HCT116 (cell line): ENCODE results near the gene CHST11. TPM values are rescaled to one million over a fixed set of nuclear protein-coding genes. Genes with fewer than 3 reads are reported as not detected.

Experiments
- ATAC-seq: fragments of 200-7000 bp; cut with Tn5 transposase; 2 replicates; pipeline ENCODE4 v1.9.1; 2020; ENCODE audit warnings: mild to moderate bottlenecking, moderate library complexity
- BruUV-seq: library from RNA; stranded (reverse); fragments of 400-500 nt; replicated peaks from 2 replicates; lab custom pipeline; 2021; lab: Mats Ljungman, UMichigan
- CTCF ChIA-PET: fragments of 300-600 bp; sonication (Branson Sonifier 250); formaldehyde crosslinking; loops from one replicate; lab custom pipeline; 2021; ENCODE audit warnings: antibody characterized with exemption; lab: Charles Lee
- POLR2A ChIA-PET: fragments of 300-600, 350-600 bp; sonication (Branson Sonifier 250); formaldehyde crosslinking; loops from one replicate; lab custom pipeline; 2021; ENCODE audit warnings: antibody characterized with exemption; lab: Charles Lee
- RAD21 ChIA-PET, 2 experiments: fragments of 300-600 bp; sonication (Branson Sonifier 250); formaldehyde crosslinking; loops; one replicate each; lab custom pipeline; 2023; ENCODE audit warnings: low total read pairs in 2 of 2; ENCODE audit not compliant: uncharacterized antibody in 2 of 2, unreplicated experiment in 2 of 2, low non-redundant PET in 1 of 2; lab: Charles Lee
- DNase-seq: peaks from one replicate; pipeline ENCODE4 v3.0.0-alpha.2; 2010; ENCODE audit warnings: low read depth, low spot score
- H2AFZ ChIP-seq: fragments of 200-600 bp; shearing (Covaris generic), sonication (generic); 2 replicates; pipeline ENCODE4 v1.6.1; 2017; ENCODE audit warnings: low read depth, mixed run types, mixed read lengths, antibody characterized with exemption, low read length; ENCODE audit not compliant: poor library complexity, severe bottlenecking
- H3K27ac ChIP-seq: 2 replicates; pipeline ENCODE4 v1.5.1; 2012; ENCODE audit warnings: low read depth, low read length
- H3K27me3 ChIP-seq: fragments of 200-600 bp; sonication (generic); 2 replicates; pipeline ENCODE4 v1.6.1; 2016; ENCODE audit warnings: mixed run types, low read length, mixed read lengths; ENCODE audit not compliant: insufficient read depth
- H3K36me3 ChIP-seq, 2 experiments: fragments of 200-500 bp in 1 of 2; fragments of 200-600 bp in 1 of 2; sonication (Bioruptor generic) in 1 of 2; sonication (generic) in 1 of 2; 2 replicates each; pipeline versions ENCODE4 v1.5.1 to v1.6.1; 2014 to 2016; ENCODE audit warnings: low read length in 2 of 2, inconsistent platforms in 1 of 2, mixed read lengths in 1 of 2, mixed run types in 1 of 2; ENCODE audit not compliant: insufficient read depth in 2 of 2, control insufficient read depth in 1 of 2
- H3K4me1 ChIP-seq, 2 experiments: fragments of 200-600 bp in 1 of 2; sonication (generic) in 1 of 2; 2 replicates each; pipeline versions ENCODE4 v1.5.1 to v1.6.1; 2012 to 2017; ENCODE audit warnings: low read length in 2 of 2, inconsistent platforms in 1 of 2, mild to moderate bottlenecking in 1 of 2, mixed read lengths in 1 of 2, mixed run types in 1 of 2, moderate library complexity in 1 of 2; ENCODE audit not compliant: insufficient read depth in 2 of 2, control insufficient read depth in 1 of 2
- H3K4me2 ChIP-seq: fragments of 200-600 bp; sonication (generic); 2 replicates; pipeline ENCODE4 v1.6.1; 2017; ENCODE audit warnings: mixed run types, low read length, mixed read lengths
- H3K4me3 ChIP-seq, 2 experiments: fragments of 200-600 bp in 1 of 2; sonication (generic) in 1 of 2; replicated peaks in 1 of 2; 2 replicates each; pipeline ENCODE4 v1.5.1; 2011 to 2016; ENCODE audit warnings: low read length in 2 of 2, control low read depth in 1 of 2, low read depth in 1 of 2, mild to moderate bottlenecking in 1 of 2, mixed read lengths in 1 of 2, mixed run types in 1 of 2
- H3K79me2 ChIP-seq: fragments of 200-600 bp; sonication (generic); 2 replicates; pipeline ENCODE4 v1.6.1; 2017; ENCODE audit warnings: mild to moderate bottlenecking, mixed run types, low read length, moderate library complexity, mixed read lengths; ENCODE audit not compliant: insufficient read depth
- H3K9ac ChIP-seq: fragments of 200-600 bp; sonication (generic); 2 replicates; pipeline ENCODE4 v1.6.1; 2016; ENCODE audit warnings: low read length, mixed read lengths
- H3K9me2 ChIP-seq: fragments of 200-600 bp; sonication (generic), shearing (Covaris generic); 2 replicates; pipeline ENCODE4 v1.6.1; 2017; ENCODE audit warnings: mixed run types, mild to moderate bottlenecking, moderate library complexity; ENCODE audit not compliant: insufficient read depth
- H3K9me3 ChIP-seq, 2 experiments: fragments of 200-500 bp in 1 of 2; fragments of 200-600 bp in 1 of 2; sonication (Bioruptor generic) in 1 of 2; sonication (generic) in 1 of 2; 2 replicates each; pipeline ENCODE4 v1.6.1; 2014 to 2017; ENCODE audit warnings: low read length in 2 of 2, mixed read lengths in 2 of 2, inconsistent platforms in 1 of 2, low read depth in 1 of 2, mild to moderate bottlenecking in 1 of 2, mixed run types in 1 of 2, moderate library complexity in 1 of 2; ENCODE audit not compliant: control insufficient read depth in 1 of 2, insufficient read depth in 1 of 2
- H4K20me1 ChIP-seq: fragments of 200-600 bp; sonication (generic), shearing (Covaris generic); 2 replicates; pipeline ENCODE4 v1.6.1; 2017; ENCODE audit warnings: mixed run types, mild to moderate bottlenecking, moderate library complexity; ENCODE audit not compliant: insufficient read depth
- ATF3 ChIP-seq: IDR thresholded peaks from 2 replicates; pipeline ENCODE4 v1.6.1; 2012
- CEBPB ChIP-seq: IDR thresholded peaks from 2 replicates; pipeline ENCODE4 v1.6.1; 2012; ENCODE audit warnings: low read depth
- CTCF ChIP-seq, 3 experiments: fragments of 200-600 bp in 1 of 3; sonication (generic) in 1 of 3; IDR thresholded peaks in 2 of 3; conservative IDR thresholded peaks in 1 of 3; 2 replicates each; pipeline ENCODE4 v1.5.1; 2012 to 2017; ENCODE audit warnings: low read depth in 2 of 3, low read length in 2 of 3, antibody characterized with exemption in 1 of 3, borderline replicate concordance in 1 of 3, control low read depth in 1 of 3, mild to moderate bottlenecking in 1 of 3, mixed read lengths in 1 of 3, mixed run types in 1 of 3, moderate library complexity in 1 of 3; ENCODE audit not compliant: insufficient read depth in 1 of 3
- EGR1 ChIP-seq: IDR thresholded peaks from 2 replicates; pipeline ENCODE4 v1.6.1; 2012; ENCODE audit warnings: low read depth
- EZH2phosphoT487 ChIP-seq: fragments of 200-600 bp; IDR thresholded peaks from 2 replicates; pipeline ENCODE4 v1.6.1; 2018; ENCODE audit warnings: antibody characterized with exemption, borderline replicate concordance
- FOSL1 ChIP-seq: IDR thresholded peaks from 2 replicates; pipeline ENCODE4 v1.6.1; 2012; ENCODE audit warnings: low read depth
- JUND ChIP-seq: IDR thresholded peaks from 2 replicates; pipeline ENCODE4 v1.6.1; 2012
- POLR2A ChIP-seq: IDR thresholded peaks from 2 replicates; pipeline ENCODE4 v1.7.0; 2011; ENCODE audit warnings: borderline replicate concordance; ENCODE audit not compliant: insufficient read depth, insufficient read length; ENCODE audit errors: extremely low read depth
- POLR2AphosphoS5 ChIP-seq: IDR thresholded peaks from 2 replicates; pipeline ENCODE4 v1.6.1; 2011; ENCODE audit warnings: mild to moderate bottlenecking, low read depth, low read length, moderate library complexity
- REST ChIP-seq: IDR thresholded peaks from 2 replicates; pipeline ENCODE4 v1.6.1; 2012; ENCODE audit warnings: low read depth
- intact Hi-C: fragments of 100-400 bp; cut with micrococcal nuclease; formaldehyde crosslinking; loops from 2 replicates; pipeline ENCODE4 v1.10.0; 2022
- total RNA-seq: library from RNA; stranded (reverse); gene quantifications from one replicate; pipeline ENCODE4 v1.2.1, GENCODE V29; 2021; ENCODE audit not compliant: unreplicated experiment

CHST11 gene
- total RNA-seq, 1 experiment from 2014 or later, result 10.1 TPM

GRCh38 chr12:104649217-104649824 lies 192.6 kb downstream of the CHST11 start (continued):
- TF ChIP-seq POLR2A (no peak), EGR1 (no peak)
- TF ChIP-seq, all 23 proteins: peak for 0

GRCh38 chr12:104649921-104650320 lies 193.2 kb downstream of the CHST11 start:
- H2AFZ ChIP-seq, result no peak overlapping the region
- H3K36me3 ChIP-seq, result no peaks in the 10 kb centered on the region
- TF ChIP-seq POLR2AphosphoS5 (no peak), FOSL1 (no peak), EZH2phosphoT487 (no peak)
- BruUV-seq, result no TSS peak
- no peak overlapping the region for H3K4me2 ChIP-seq
- ChIA-PET POLR2A (no interaction called here), RAD21 (no interaction called here), CTCF (no interaction called here)
- no peaks in the 10 kb centered on the region for H3K79me2 ChIP-seq
- no peaks in the 10 kb centered on the region; the same call in 1 of the 2 replicates for H4K20me1 ChIP-seq
- no peak overlapping the region for H3K4me3 ChIP-seq
- DNase-seq (no peak), ATAC-seq (no peak)
- H3K9me3 ChIP-seq, result no peaks in the 10 kb centered on the region
- no peaks in the 10 kb centered on the region for H3K9me2 ChIP-seq
- no peak overlapping the region for H3K9ac ChIP-seq
- no peaks in the 10 kb centered on the region for H3K27me3 ChIP-seq
- intact Hi-C loops, result no loop called here
- no peaks in the 10 kb centered on the region for H3K4me1 ChIP-seq
- H3K27ac ChIP-seq, result no peak overlapping the region

- no peak overlapping the region for H3K27ac ChIP-seq
- DNase-seq (no peak), ATAC-seq (no peak)
- H3K9me3 ChIP-seq, result no peaks in the 10 kb centered on the region
- no peaks in the 10 kb centered on the region for H3K36me3 ChIP-seq
- H3K9ac ChIP-seq, result no peak overlapping the region
- H2AFZ ChIP-seq, result no peak overlapping the region
- H3K79me2 ChIP-seq, result no peaks in the 10 kb centered on the region
- ChIA-PET RAD21 (no interaction called here), CTCF (no interaction called here), POLR2A (no interaction called here)
- intact Hi-C loops, result no loop called here
- H3K4me1 ChIP-seq, result no peaks in the 10 kb centered on the region
- H3K9me2 ChIP-seq, result no peaks in the 10 kb centered on the region
- no peak overlapping the region for H3K4me2 ChIP-seq
- H3K27me3 ChIP-seq, result no peaks in the 10 kb centered on the region; the same call in 1 of the 2 replicates
- H3K4me3 ChIP-seq, result no peak overlapping the region
- H4K20me1 ChIP-seq, result no peaks in the 10 kb centered on the region; the same call in 1 of the 2 replicates
- no TSS peak for BruUV-seq
- TF ChIP-seq EGR1, result no peak
- TF ChIP-seq JUND, result no peak
- TF ChIP-seq REST, result no peak
- no peak for TF ChIP-seq CTCF (IDR thresholded peaks at IDR 0.05 in 2 of 3, conservative IDR thresholded peaks at IDR 0.05 in 1 of 3; ENCODE audit: borderline replicate concordance in 1 of 3, insufficient read depth in 1 of 3, low read depth in 2 of 3, low read length in 2 of 3)
- TF ChIP-seq CEBPB, result no peak
- no peak for TF ChIP-seq ATF3
These were observed 193.8 kb downstream of the CHST11 start for GRCh38 chr12:104650541-104650940.
